K562 (cell line): ENCODE data around the gene ZBTB49. TPM values are rescaled to one million over a fixed set of nuclear protein-coding genes. Genes with fewer than 3 reads are reported as not detected.

Source experiments
- ATAC-seq: fragments of 200-7000 bp; cut with Tn5 transposase; 3 replicates; pipeline ENCODE4 v1.9.1; 2020; ENCODE audit warnings: moderate library complexity
- BruUV-seq: library from RNA; stranded (reverse); fragments of 400-500 nt; replicated peaks from 2 replicates; lab custom pipeline; 2021; lab: Mats Ljungman, UMichigan
- CTCF ChIA-PET: fragments of 300-600 bp; formaldehyde crosslinking; extraction: SDS; loops from one replicate; lab custom pipeline; 2021; ENCODE audit warnings: low intra/inter-chr PET ratio; lab: Yijun Ruan, JAX
- POLR2A ChIA-PET: fragments of 300-600, 350-650 bp; sonication (Branson Sonifier 250); formaldehyde crosslinking; extraction: SDS; loops from one replicate; lab custom pipeline; 2021; ENCODE audit warnings: antibody characterized with exemption, inconsistent platforms; lab: Yijun Ruan, JAX
- DNase-seq, 4 experiments: peaks; one replicate each; pipeline versions ENCODE4 v3.0.0 to v3.0.0-alpha.2; 2011 to 2018; ENCODE audit warnings: low spot score in 3 of 4, mixed read lengths in 3 of 4; ENCODE audit errors: extremely low read depth in 1 of 4
- FAIRE-seq: peaks from 2 replicates; lab custom pipeline; 2011; peaks lifted over from hg19 to GRCh38; lab: Jason Lieb, UNC
- H2AFZ ChIP-seq: 2 replicates; pipeline ENCODE4 v1.6.0; 2011; ENCODE audit warnings: low read depth, low read length, control low read depth, inconsistent platforms
- H3K27ac ChIP-seq: fragments of 200-600 bp; 3 replicates; pipeline ENCODE4 v1.8.0; 2011; ENCODE audit warnings: low read depth, mild to moderate bottlenecking, control low read depth, inconsistent platforms, low read length, moderate library complexity, mixed read lengths; ENCODE audit errors: extremely low read depth
- H3K27me3 ChIP-seq, 2 experiments: fragments of 300-600 bp in 1 of 2; 2 replicates in 1 of 2; 3 replicates in 1 of 2; pipeline versions ENCODE4 v1.6.0 to v1.8.0; 2011; ENCODE audit warnings: inconsistent platforms in 2 of 2, low read length in 2 of 2, mild to moderate bottlenecking in 1 of 2, mixed read lengths in 1 of 2, moderate library complexity in 1 of 2; ENCODE audit not compliant: control insufficient read depth in 2 of 2, insufficient read depth in 2 of 2
- H3K36me3 ChIP-seq: fragments of 300-600 bp; 3 replicates; pipeline ENCODE4 v1.8.0; 2011; ENCODE audit warnings: mild to moderate bottlenecking, low read length, inconsistent platforms; ENCODE audit not compliant: control insufficient read depth, insufficient read depth
- H3K4me1 ChIP-seq, 2 experiments: fragments of 200-600 bp in 1 of 2; replicated peaks in 1 of 2; 2 replicates in 1 of 2; 3 replicates in 1 of 2; pipeline versions ENCODE4 v1.5.1 to v1.8.0; 2011; ENCODE audit warnings: inconsistent platforms in 2 of 2, low read length in 2 of 2, mild to moderate bottlenecking in 1 of 2, mixed read lengths in 1 of 2, moderate library complexity in 1 of 2; ENCODE audit not compliant: control insufficient read depth in 2 of 2, insufficient read depth in 2 of 2
- H3K4me2 ChIP-seq: 2 replicates; pipeline ENCODE4 v1.6.1; 2011; ENCODE audit warnings: low read length, control low read depth, inconsistent platforms, mixed read lengths; ENCODE audit not compliant: insufficient read depth
- H3K4me3 ChIP-seq: fragments of 200-600 bp; sonication (generic), shearing (Covaris generic); 2 replicates; pipeline ENCODE4 v1.5.1; 2016; ENCODE audit warnings: control low read depth, inconsistent platforms
- H3K79me2 ChIP-seq: fragments of 200-600 bp; 3 replicates; pipeline ENCODE4 v1.8.0; 2011; ENCODE audit warnings: low read length, inconsistent platforms; ENCODE audit not compliant: control insufficient read depth, insufficient read depth
- H3K9ac ChIP-seq, 2 experiments: 2 replicates each; pipeline versions ENCODE4 v1.6.0 to v1.6.1; 2011; ENCODE audit warnings: low read depth in 2 of 2, low read length in 2 of 2, control low read depth in 1 of 2, inconsistent platforms in 1 of 2, mild to moderate bottlenecking in 1 of 2, mixed read lengths in 1 of 2; ENCODE audit not compliant: insufficient read depth in 1 of 2
- H3K9me1 ChIP-seq: one replicate; pipeline ENCODE4 v1.6.0; 2011; ENCODE audit warnings: inconsistent platforms, mild to moderate bottlenecking, low read length, moderate library complexity; ENCODE audit not compliant: control insufficient read depth, insufficient read depth
- H3K9me3 ChIP-seq: replicated peaks from 2 replicates; pipeline ENCODE4 v1.5.1; 2011; ENCODE audit warnings: low read depth, low read length, inconsistent platforms; ENCODE audit not compliant: control insufficient read depth, insufficient read depth
- H4K20me1 ChIP-seq: replicated peaks from 2 replicates; pipeline ENCODE4 v1.6.1; 2011; ENCODE audit warnings: low read length, inconsistent platforms, mixed read lengths; ENCODE audit not compliant: control insufficient read depth, insufficient read depth
- CREB1 ChIP-seq, 2 experiments: sonication (generic) in 1 of 2; formaldehyde crosslinking in 1 of 2; IDR thresholded peaks; 2 replicates each; pipeline versions ENCODE4 v1.6.1 to v1.8.0; 2012 to 2022; ENCODE audit warnings: inconsistent platforms in 1 of 2, mild to moderate bottlenecking in 1 of 2, missing genetic modification reagents in 1 of 2, moderate library complexity in 1 of 2
- CREM ChIP-seq: IDR thresholded peaks from 2 replicates; pipeline ENCODE4 v1.6.1; 2014; ENCODE audit warnings: antibody characterized with exemption, low read depth
- EHMT2 ChIP-seq: fragments of 450-650 bp; IDR thresholded peaks from 2 replicates; pipeline ENCODE4 v1.6.1; 2018; ENCODE audit warnings: antibody characterized with exemption
- ETS2 ChIP-seq: IDR thresholded peaks from 2 replicates; pipeline ENCODE4 v1.6.1; 2016; ENCODE audit warnings: borderline replicate concordance, missing genetic modification characterization, mild to moderate bottlenecking, moderate library complexity, missing compliant biosample characterization; ENCODE audit not compliant: poor library complexity, severe bottlenecking
- HNRNPLL ChIP-seq: fragments of 200-400 bp; formaldehyde crosslinking; IDR thresholded peaks from 2 replicates; pipeline ENCODE4 v1.6.1; 2017; ENCODE audit warnings: low read length, low read depth, mild to moderate bottlenecking; ENCODE audit not compliant: poor library complexity, severe bottlenecking
- MEF2D ChIP-seq: conservative IDR thresholded peaks from 2 replicates; pipeline ENCODE4 v1.6.1; 2016; ENCODE audit warnings: low read depth, missing genetic modification characterization, missing compliant biosample characterization
- MTA3 ChIP-seq: fragments of 450-650 bp; formaldehyde crosslinking; IDR thresholded peaks from 2 replicates; pipeline ENCODE4 v1.6.1; 2017; ENCODE audit warnings: mild to moderate bottlenecking, borderline replicate concordance
- ZNF551 ChIP-seq: fragments of 250-450 bp; sonication (Bioruptor Pico); IDR thresholded peaks from 2 replicates; pipeline ENCODE4 v1.5.0; 2021; ENCODE audit warnings: mild to moderate bottlenecking, moderate library complexity
- WGBS: fragments of 100-300 bp; shearing (Covaris generic); methylation state at CpG from one replicate; pipeline ENCODE4 v1.1.6; 2016; ENCODE audit warnings: low coverage, mixed read lengths; ENCODE audit not compliant: insufficient coverage; ENCODE audit errors: missing lambda C conversion rate; 5-methylcytosine and 5-hydroxymethylcytosine counted together
- in situ Hi-C: fragments of 300-500 bp; cut with MboI; formaldehyde crosslinking; loops from 4 replicates; pipeline ENCODE4 v1.15.0; 2018; ENCODE audit warnings: inconsistent platforms, mixed read lengths
- intact Hi-C: fragments of 100-400 bp; cut with micrococcal nuclease; formaldehyde crosslinking; loops from 2 replicates; pipeline ENCODE4 v1.14.2; 2022
- polyA plus RNA-seq, 8 experiments: library from polyadenylated mRNA; depleted of rRNA in 4 of 8; stranded (reverse) in 5 of 8; unstranded in 3 of 8; fragments of >200 nt; fragmentation: Nextera tagmentation in 2 of 8; fragmentation: Illumina TruSeq in 1 of 8; extraction: Ambion mirVana in 2 of 8; extraction: Trizol in 1 of 8; gene quantifications; 2 replicates each; pipeline versions ENCODE4 v1.2.1 to v1.2.3, GENCODE V29; 2011 to 2014; ENCODE audit warnings: inconsistent platforms in 1 of 8, missing spikeins in 1 of 8
- total RNA-seq, 7 experiments: library from RNA; depleted of rRNA in 6 of 7; stranded (reverse); fragments of >200 nt in 6 of 7; fragmentation: Illumina TruSeq in 2 of 7; extraction: Trizol in 2 of 7; gene quantifications; 2 replicates each; pipeline versions ENCODE4 v1.2.1 to v1.2.3, GENCODE V29; 2011 to 2021; ENCODE audit warnings: low replicate concordance in 1 of 7
- TF ChIP-seq, protein P1 (sequence below): fragments of 450-650 bp; IDR thresholded peaks from 2 replicates; pipeline ENCODE4 v1.6.1; 2016; ENCODE audit warnings: borderline replicate concordance
- TF ChIP-seq, protein P2 (sequence below): fragments of 200-800 bp; sonication (Bioruptor generic); IDR thresholded peaks from 2 replicates; pipeline ENCODE4 v1.6.1; 2017; ENCODE audit warnings: missing genetic modification characterization, missing compliant biosample characterization

The ZBTB49 gene
- total and polyA plus RNA-seq, 9 of the 15 experiments (the other 6 are each of a cell fraction or from before 2014, with no cell fraction given) = 0.49 to 8.0 (median 4.2) TPM

GRCh38 chr4:4320528-4320927 is 30.5 kb downstream of the ZBTB49 start:
- WGBS = 90% methylated on average over 10 of the region's 15 CpGs
- ChIA-PET CTCF (no interaction called here), POLR2A (interaction anchor here (0.9 kb wide), 1 partner anchor 47 kb away, joined by 3 read pairs; no protein-coding TSS in a partner anchor)
- in situ Hi-C loops (no loop called here), intact Hi-C loops (loop anchor here (5.0 kb wide), 1 partner anchor 33 kb away; no protein-coding TSS in a partner anchor)
- Histone ChIP-seq H3K36me3 (peaks cover 17% of the 10 kb centered on the region; the same call in 2 of the 3 replicates), H4K20me1 (no peaks in the 10 kb centered on the region), H3K4me1 (peaks cover 24 to 31% of the 10 kb centered on the region in 2 experiments; a peak in 4 of 5 replicates), H3K27me3 (no peaks in the 10 kb centered on the region), H3K79me2 (no peaks in the 10 kb centered on the region), H3K4me3 (no peak overlapping the region), H3K9me1 (no peaks in the 10 kb centered on the region), H3K4me2 (no peak overlapping the region), H3K27ac (no peak overlapping the region), H2AFZ (no peak overlapping the region), H3K9ac (peak overlapping the region in 1 of 2 experiments; percentile 28; a peak in 1 of 4 replicates), H3K9me3 (no peaks in the 10 kb centered on the region)
- no TSS peak for BruUV-seq
- ATAC-seq (no peak), DNase-seq (no peak), FAIRE-seq (no peak)
- no peak for TF ChIP-seq EHMT2

- FAIRE-seq = peak; percentile 29
- CTCF ChIA-PET = no interaction called here
- POLR2A ChIA-PET = interaction anchor here (0.5 kb wide), 1 partner anchor 414 kb away, joined by 3 read pairs; no protein-coding TSS in a partner anchor
- TF ChIP-seq, protein P1, sequence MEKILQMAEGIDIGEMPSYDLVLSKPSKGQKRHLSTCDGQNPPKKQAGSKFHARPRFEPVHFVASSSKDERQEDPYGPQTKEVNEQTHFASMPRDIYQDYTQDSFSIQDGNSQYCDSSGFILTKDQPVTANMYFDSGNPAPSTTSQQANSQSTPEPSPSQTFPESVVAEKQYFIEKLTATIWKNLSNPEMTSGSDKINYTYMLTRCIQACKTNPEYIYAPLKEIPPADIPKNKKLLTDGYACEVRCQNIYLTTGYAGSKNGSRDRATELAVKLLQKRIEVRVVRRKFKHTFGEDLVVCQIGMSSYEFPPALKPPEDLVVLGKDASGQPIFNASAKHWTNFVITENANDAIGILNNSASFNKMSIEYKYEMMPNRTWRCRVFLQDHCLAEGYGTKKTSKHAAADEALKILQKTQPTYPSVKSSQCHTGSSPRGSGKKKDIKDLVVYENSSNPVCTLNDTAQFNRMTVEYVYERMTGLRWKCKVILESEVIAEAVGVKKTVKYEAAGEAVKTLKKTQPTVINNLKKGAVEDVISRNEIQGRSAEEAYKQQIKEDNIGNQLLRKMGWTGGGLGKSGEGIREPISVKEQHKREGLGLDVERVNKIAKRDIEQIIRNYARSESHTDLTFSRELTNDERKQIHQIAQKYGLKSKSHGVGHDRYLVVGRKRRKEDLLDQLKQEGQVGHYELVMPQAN = no peak
- TF ChIP-seq, protein P2, sequence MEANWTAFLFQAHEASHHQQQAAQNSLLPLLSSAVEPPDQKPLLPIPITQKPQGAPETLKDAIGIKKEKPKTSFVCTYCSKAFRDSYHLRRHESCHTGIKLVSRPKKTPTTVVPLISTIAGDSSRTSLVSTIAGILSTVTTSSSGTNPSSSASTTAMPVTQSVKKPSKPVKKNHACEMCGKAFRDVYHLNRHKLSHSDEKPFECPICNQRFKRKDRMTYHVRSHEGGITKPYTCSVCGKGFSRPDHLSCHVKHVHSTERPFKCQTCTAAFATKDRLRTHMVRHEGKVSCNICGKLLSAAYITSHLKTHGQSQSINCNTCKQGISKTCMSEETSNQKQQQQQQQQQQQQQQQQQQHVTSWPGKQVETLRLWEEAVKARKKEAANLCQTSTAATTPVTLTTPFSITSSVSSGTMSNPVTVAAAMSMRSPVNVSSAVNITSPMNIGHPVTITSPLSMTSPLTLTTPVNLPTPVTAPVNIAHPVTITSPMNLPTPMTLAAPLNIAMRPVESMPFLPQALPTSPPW (CRISPR knock-in tag) = peak; percentile 37
- TF ChIP-seq MEF2D (tag) = no peak
- TF ChIP-seq ZNF551 (CRISPR knock-in tag) = no peak
- TF ChIP-seq HNRNPLL = no peak
- TF ChIP-seq CREB1 (IDR thresholded peaks at IDR 0.05) = peak; percentile 50; the same call in 1 of the 2 replicates
- no peak for TF ChIP-seq CREB1 (CRISPR knock-in tag; IDR thresholded peaks at IDR 0.05)
- TF ChIP-seq MTA3 = no peak
- TF ChIP-seq CREM = peak; percentile 88
- no peak for TF ChIP-seq ETS2 (tag)
Measured at GRCh38 chr4:4320951-4321714, 31.1 kb downstream of the ZBTB49 start.

More at GRCh38 chr4:4320951-4321714, 31.1 kb downstream of the ZBTB49 start:
- WGBS = 69% methylated on average over 22 of the region's 26 CpGs
- no peaks in the 10 kb centered on the region for H4K20me1 ChIP-seq
- BruUV-seq = no TSS peak
- H3K27ac ChIP-seq = no peak overlapping the region
- no peak overlapping the region for H2AFZ ChIP-seq
- H3K27me3 ChIP-seq = no peaks in the 10 kb centered on the region
- no peaks in the 10 kb centered on the region for H3K79me2 ChIP-seq
- no peaks in the 10 kb centered on the region for H3K9me1 ChIP-seq
- H3K9me3 ChIP-seq = no peaks in the 10 kb centered on the region
- H3K9ac ChIP-seq = no peak overlapping the region; a peak in 1 of 4 replicates
- peaks cover 17% of the 10 kb centered on the region; the same call in 2 of the 3 replicates for H3K36me3 ChIP-seq
- DNase-seq (peak; percentile 59 to 68 (median 68)), ATAC-seq (peak; percentile 47)
- no peak overlapping the region for H3K4me3 ChIP-seq
- peaks cover 24 to 35% of the 10 kb centered on the region in 2 experiments; a peak in 4 of 5 replicates for H3K4me1 ChIP-seq
- H3K4me2 ChIP-seq = no peak overlapping the region
- intact Hi-C loops (loop anchor here (5.0 kb wide), 1 partner anchor 34 kb away; no protein-coding TSS in a partner anchor), in situ Hi-C loops (no loop called here)
